Measurements from ENCODE around the gene MLYCD.
"Not testable (repeated sequence)": the region's sequence is repeated elsewhere in the genome, so short reads cannot be mapped to it uniquely, and the experiment has no call there.

Gene MLYCD

DNA sequence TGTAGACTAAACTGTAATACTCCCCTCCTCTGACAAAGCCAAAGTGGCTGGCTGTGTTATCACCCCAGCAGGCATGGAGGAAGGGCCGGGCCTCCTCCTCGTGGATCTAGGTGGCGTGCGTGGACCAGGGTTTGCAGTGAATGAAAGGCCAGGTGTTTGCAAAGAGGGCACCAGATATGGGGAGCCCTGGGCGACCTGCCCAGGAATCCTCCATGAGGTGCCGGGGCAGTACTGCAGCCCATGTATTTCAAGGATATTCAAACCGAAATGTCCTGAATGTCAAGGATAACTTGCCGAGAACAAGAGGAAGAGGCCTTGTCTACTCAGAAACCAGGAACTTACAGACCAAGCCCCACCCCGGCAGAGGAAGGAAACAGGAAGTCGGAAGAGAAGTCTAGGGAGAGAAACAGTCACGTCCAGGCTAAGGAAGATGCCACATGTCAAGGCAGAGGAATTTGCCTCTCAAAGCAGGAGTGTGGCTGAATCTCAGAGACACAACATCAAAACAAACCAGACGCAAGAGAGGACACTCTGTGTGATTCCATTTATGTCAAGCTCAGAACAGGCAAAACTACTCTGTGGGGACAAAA, 40.4 kb downstream of the MLYCD start:
- DNase-seq, result no peak

DNA sequence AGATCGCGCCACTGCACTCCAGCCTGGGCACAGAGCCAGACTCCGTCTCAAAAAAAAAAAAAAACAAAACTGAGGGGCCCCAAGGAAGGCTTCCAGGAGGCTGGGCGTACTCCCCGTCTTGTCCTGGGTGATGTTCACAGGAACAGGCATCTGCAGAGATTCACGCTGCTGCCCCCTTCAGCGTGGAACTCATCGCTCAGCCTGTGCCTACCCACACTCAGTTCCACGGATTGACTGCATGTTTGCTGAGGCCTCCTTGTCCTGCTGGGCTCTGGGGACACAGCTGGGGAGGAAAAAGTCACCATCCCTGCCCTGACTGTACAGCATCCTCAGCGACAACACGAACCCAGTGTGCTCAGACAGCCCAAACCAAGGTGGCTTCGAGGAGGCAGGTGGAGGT, 41.2 kb downstream of the MLYCD start:
- DNase-seq, result no peak

DNA sequence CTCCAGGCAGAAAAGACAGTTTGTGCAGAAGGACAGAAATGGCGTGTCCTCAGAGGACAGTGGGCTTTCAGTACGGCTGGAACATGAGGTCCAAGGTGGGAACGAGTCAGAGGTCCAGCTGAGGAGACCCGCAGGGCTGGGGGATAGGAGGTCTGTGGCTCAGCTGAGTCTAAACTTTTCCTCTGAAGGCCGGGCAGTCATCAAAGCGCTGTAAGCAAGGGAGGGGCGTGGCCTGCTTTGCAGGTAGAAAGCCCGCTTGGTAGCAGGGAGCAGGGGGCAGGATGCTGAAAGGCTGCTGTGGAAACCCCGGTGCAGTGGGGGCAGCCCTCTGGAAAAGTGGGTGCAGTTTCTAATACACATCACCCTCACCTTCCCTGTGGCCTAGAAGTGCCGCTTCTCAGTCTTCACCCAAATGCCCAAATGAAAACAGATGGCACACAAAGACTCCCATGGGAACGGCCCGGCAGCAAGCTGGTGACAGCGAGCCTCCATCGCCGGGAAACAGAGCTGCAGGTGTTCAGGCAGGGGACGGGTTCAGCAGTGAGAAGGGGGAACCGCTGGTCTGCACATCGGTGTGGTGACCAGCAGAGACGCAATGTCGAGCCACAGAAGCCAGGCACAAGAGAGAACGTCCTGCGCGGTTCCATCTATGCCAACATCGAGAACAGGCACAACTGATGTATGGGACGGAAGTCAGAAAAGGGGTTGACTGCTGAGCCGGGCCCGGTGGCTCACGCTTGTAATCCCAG, 41.9 kb downstream of the MLYCD start:
- no peak for DNase-seq

DNA sequence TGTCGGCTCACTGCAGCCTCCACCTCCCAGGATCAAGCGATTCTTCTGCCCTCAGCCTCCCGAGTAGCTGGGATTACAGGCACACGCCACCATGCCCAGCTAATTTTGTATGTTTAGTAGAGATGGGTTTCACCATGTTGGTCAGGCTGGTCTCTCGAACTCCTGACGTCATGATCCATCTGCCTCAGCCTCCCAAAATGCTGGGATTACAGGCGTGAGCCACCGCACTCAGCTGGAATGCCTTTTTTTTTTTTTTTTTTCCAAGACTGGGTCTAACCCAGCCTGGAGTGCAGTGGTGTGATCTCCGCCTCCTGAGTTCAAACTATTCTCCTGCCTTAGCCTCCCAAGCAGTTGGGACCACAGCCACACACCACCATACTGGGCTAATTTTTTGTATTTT, 42.6 kb downstream of the MLYCD start:
- not testable (repeated sequence) for DNase-seq

DNA sequence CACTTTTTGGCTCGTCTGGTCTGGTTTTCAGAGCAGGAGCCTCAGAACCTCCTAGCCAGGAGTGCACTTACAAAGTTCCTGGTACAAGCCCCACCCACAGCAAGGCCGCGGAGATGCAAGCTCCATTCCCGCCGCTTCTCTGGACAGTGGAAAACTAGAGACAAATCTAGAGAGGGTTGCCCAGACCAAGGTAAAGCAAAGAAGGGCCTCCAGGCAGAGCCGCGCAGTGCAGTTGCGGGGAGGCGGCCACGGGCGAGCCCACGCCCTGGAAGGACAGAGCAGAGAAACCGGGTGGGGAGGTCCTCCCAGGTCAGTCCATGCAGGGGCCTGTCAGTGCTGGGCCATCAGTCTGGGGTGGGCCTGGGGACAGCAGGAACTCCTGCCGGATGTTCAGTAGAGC, 43.2 kb downstream of the MLYCD start:
- DNase-seq, result no peak

DNA sequence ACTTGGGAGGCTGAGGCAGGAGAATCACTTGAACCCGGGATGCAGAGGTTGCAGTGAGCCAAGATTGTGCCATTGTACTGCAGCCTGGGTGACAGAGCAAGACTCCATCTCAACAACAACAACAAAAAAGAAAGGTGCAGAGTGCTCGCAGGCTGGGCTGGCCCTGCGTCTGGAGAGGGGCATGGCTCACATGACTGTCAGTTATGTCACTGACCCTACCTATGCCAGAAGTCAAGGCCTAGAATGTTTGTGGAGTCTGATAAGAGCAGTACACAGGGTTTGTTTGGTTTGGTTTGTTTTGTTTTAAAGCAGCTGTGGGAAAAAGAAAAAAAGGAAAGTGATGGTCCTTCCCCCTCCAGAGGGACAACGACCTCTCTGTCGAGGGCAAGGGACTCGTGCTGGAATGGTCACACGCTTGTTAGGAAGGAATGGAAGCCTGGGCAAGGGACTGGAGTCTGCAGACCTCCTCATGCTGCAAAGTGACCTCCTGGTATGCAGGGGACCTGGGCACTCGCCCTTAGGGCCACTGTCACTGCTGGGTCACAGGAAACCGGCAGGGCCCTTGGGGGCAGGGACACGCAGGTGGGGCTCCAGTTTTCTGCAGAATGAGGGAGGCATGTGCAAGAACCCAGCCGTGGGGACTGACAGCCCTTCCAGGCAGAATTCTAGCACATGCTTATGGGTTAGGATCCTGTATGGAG, 44.0 kb downstream of the MLYCD start:
- DNase-seq, result no peak

DNA sequence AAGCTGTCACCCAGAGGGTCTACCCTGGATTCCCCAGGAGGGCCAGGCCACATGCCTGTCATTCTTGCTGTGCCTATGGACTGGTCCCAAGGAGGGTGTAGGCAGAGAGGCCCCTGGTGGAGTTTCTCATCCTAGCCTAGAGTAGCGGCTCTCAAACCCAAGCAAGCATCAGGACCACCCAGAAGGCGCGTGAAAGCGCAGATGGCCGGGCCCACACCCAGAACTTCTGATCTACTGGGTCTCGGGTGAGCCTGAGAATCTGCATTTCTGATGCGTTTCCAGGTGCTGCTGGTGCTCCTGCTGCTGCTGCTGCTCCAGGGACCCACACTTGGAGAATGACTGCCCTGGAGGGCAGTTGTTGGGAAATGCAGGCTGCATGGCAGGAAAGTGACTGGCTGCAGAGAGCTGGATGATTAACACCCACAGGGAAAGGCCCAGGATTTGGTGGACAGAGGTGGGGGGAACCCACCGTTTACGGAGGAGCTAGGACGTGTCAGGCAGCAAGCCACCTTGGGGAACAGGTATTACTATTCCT, 44.7 kb downstream of the MLYCD start:
- DNase-seq, result no peak

DNA sequence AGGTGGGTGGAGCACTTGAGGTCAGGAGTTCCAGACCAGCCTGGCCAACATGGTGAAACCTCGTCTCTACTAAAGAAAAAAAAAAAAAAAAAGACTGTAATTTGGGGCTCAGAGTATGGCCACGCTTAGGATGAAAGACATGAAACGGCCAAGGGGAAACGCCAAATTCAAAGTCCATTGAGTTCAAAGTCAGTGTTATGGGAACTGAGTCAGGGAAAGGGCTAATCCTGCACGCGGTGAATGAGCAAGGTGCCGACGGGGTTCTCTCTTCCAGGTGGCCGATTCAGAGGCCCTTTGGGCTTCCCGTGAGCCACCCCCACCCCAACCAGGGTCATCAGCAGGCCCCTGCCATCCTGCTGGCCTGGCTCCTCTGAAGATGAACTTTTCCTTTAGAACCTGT, 46.7 kb downstream of the MLYCD start:
- no peak for DNase-seq

DNA sequence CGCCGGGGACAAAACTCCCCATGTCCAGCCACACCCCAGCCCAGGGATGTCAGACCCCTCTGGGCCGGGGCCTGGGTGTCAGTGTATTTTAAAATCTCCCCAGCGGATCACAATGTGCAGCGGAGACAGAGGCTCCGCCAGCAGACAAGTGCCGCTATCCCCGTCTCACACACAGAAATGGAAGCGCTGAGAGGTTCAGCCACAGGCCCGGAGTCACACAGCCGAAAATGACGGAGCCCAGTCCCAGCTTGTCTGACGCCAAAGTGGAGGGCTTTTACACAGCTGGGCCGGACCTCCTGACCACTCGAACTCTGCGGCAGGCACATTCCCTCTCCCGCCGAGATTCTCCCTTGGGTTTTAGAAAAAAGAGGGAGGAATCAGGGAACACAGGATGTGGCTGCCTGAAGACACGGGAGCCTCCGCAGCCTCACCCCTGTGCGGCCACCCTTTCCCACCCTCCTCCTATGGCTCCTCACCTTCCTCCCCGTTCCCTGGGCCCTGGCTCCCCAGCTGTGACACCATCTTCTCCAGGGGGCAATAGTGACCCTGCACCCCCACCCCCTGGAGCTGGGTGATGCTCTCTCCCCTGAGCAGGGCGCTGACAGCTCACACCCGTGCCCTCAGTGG, 47.4 kb downstream of the MLYCD start:
- no peak for DNase-seq

DNA sequence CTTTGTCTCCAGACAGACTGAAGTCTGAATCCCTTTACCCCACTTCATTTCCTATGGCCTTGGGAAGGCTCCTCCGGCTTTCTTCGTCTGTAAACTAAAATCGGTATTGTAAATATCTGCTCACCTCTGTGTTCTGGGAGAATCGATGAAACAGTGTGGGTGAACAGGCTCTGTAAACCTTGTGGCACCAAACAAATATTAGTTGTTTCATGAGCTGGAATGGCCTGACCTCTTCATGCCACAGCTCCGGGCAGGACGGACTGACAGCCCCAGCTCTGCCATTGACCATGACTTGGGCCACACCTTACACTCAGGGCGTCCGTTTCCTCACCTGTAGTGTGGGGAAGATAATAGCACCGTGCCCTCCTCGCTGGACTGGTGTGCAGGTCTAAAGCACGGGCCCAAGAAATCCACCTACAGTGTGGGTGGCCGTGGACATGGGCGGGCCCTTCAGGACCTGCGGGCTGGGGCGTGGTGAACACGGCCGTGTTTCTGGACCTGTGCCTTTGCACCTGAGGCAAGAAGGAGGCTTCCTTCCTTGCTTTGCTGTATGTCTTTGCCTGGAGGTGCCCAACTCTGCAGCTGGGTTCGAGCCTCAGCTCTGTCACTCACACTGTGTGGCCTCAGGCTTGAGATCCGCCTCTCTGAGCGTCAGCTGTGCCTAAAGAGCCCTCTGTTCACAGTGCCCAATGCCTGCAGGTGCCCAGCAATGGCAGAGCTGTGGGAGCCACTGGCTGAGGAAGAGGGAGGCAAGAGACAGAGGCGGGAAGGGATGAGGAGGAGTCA, 48.1 kb downstream of the MLYCD start:
- no peak for DNase-seq

DNA sequence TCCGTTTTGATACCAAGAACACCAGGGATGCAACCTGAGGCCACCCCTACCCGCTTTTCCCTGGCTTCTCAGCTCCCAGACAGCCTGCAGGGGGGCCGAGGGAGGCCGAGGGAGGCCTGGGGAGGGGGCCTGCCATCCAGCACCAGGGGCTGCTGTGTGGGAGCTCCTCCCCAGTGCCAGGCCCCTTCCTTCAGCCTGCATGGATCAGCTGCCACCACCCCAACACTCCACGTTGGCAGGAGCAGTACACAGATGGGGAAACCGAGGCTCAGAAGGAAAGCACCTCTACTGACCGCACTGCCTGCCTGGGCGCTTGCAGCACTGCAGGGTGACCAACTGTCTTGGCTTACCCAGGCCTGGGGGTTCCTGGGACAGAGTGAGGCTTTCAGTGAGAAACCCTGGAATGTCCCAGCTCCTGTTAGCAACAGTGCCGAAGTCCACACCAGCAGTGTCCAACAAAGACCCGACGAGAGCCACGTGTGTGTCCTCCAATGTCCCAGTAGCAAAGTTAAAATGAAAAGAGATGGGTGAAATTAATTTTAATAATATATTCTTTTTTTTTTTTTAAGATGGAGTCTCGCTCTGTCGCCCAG, 48.8 kb downstream of the MLYCD start:
- no peak for DNase-seq

DNA sequence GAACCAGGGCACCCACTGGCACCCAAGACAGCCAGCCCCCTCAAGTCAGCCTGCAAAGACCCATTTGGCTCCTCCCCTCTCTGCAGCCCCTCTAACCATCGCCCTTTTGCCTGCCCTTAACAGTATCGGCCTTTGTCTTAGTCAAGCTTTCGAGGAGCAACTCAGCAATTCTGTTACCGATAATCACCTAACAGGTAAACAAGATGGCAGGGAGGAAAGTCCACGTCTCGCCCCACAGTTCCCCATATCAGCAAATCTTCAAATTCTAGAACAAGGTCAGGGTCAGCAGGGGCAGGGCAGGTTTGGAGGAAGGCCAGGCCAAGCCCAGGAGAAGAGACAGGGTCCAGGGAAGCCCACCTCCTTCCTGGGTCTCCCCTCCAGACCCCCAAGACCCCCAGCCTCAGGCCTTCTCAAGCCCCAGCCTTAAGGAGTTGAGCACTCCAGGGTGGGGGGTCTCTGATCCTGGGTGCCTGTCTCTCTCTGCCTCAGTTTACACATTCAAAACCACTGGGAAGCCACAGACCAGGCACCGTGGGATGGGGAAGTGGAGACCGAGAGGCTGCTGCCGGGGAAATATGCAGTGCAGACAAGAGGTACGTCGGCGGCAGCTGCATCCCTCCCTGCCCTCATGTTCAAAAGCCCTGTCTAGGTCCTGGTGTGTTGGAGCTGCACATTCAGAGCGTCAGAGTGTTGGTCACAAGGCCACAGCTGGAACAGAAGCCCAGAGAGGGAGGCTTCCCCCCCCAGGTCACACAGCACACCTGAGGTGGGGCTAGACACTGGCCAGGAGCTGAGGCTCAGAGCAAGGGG, 50.2 kb downstream of the MLYCD start:
- no peak for DNase-seq

DNA sequence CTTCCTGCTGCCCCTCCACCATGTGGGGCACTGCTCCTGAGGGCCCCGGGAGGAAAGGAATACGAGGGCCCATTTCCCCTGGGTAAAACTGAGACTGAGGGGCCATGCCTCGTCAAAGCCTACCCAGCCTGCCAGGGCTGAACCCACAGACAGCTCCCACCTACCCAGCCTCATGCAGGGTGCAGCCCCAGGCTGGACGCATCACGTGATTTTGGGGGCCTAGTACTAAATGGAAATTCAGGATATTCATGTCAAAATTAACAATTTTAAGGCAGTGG, 50.7 kb downstream of the MLYCD start:
- no peak for DNase-seq

DNA sequence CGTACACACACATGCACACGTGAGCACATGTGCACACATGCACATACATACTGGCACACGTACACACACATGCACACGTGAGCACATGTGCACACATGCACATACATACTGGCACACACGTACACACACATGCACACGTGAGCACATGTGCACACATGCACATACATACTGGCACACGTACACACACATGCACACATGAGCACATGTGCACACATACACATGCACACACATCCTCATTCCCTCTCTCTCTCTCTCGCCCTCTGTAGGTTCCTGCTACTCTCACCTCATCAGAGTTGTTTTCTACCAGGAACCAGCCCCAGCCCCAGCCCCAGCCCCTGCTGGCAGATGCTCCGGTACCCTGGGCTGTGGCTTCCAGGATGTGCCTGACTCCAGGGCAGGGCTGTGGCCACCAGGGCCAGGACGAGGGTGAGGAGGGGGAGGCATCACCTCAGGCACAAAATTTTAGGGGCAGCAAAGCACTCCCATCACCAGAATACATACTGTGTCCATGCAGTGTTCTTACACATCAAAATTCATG, 52.0 kb downstream of the MLYCD start:
- not testable (repeated sequence) for DNase-seq

DNA sequence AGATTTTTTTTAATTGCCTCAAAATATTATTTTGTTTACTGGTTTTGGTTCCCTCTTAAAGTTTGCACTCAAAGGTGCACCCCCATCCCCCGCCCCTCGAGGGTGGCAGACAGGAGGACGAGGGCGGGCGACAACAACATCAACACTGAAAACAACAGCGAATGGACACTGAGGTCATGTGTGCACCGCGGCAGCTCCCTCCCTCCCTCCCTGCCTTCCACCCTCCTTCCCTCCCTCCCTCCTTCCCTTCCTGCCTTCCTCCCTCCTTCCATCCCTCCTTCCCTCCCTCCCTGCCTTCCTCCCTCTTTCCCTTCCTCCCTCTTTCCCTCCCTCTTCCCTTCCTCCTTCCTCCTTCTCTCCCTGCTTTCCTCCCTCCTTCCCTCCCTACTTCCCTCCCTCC, 52.6 kb downstream of the MLYCD start:
- peak in 8 of 56 donors; percentile 7 to 32 (median 12) for DNase-seq

DNA sequence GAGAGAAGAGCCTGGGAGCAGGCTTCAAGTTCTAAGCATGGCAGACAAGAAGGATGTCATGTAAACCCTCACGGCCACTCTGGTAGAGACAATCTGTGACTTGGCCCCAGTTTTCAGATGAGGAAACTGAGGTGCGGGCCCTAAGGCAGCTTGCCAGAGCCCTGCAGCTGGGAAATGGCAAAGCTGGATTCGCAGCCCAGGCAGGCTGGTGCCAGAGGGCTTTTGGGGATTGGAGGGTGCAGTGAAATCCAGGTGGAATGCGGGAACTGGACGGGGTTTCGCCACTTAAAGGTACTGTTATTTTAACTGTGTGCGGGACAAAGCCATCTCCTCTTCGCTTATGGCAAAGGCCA, 53.6 kb downstream of the MLYCD start:
- no peak for DNase-seq

DNA sequence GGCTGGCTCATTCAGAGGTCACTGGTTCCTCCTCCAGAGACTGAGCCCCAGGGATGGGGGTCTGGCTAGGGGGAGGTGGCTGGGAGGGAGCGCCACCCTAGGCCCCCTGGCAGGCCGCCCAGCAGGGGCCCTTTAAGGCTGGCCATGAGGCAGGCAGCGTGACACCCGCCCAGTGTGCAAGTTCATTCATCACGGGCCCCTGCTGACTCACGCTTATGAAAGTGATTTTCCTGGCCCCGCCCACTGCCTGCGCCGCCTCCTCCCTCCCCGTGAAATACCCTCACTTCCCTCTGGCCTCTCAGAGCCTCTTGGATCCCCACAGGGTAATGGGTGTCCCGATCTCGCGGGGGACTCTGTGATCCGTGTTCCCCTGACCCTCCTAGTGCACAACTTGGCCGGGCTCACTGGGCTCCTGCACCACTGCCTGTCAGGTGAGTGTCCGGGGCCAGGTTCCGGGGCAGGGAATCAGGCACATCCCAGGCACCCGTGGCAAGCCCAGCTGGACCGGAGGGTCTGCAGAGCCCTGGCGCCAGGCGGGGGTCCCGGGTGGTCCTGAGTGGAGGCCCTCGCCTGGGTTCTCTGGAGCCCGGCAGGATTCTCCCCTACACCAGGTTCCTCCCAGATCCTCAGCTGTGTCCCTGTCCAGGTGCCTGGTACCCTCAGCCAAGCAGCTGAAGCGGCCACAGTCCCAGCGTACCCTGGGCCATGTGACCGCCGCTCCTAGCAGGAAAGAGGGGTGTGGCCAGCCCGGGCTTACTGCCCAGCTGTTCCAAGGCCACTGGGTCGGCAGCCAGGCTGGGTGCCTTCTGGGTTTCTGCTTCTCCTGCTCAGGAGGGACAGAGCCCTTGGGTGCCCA, 54.3 kb downstream of the MLYCD start, which contains the start of gene OSGIN1:
TSS of gene OSGIN1 (plus strand) at position 301 of the 856 bp plus-strand sequence. CDS start 4,432 bp downstream, outside the sequence.
- DNase-seq, result peak in 54 of 56 donors; percentile 16 to 95 (median 66)

DNA sequence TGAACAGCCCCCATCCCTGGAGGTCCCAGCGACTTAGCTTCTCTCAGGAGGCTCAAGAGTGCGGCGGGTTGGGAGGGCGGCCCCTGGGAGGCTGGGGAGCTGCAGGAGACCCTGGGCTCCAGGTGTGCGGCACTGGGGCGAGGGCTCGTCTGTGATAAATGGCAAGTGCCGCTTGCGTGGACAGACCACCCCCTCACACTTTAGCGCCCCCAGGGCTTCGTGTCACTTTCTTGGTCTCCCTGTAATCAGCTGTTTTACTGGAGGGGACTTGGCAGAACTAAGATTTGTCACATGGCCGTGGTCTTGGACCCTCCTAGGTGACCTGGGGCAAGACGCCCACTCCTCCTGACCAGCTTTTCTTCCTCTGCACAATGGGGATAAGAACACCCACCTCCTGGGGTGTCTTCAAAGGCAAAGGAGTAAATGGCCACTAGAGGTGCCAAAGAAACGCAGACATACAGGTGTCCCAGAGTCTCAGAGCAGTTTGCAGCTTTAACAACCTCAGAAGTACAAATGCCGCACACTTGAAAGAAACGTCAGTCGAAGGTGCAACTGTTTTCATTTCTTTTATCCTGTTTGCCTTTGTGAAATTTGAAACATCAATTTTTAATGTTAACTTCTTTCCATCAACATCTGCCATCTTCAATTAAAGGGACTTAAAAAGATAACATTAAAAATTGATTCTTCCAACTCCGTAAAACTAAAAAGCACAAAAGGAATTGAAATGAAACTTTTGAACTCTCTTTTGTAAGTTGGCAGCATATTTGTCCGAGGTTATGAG, 55.1 kb downstream of the MLYCD start:
- peak in 1 of 56 donors; percentile 48 for DNase-seq

All from amygdala (tissue), 56 donors.